ENCODE results near the gene SUCLG2.

SUCLG2 gene

DNA sequence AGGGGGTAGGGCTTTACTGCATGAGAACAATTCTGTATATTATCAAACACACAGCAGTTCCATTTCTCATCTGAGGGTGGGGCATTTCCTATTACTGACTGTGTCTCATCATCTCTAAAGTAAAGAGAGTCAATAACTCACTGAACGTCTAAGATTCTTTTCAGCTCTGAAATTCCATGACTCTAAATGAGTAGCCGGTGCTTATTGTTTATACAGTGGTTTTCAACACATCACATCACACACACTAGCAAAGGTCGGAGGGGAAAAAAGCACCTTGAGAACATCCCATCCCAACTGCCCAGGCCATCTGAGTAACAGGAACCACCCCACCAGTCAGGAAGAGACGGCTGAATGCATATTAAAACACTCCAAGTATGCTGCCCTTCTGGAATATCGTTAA, 196.0 kb downstream of the SUCLG2 start:
- no peak for DNase-seq (ENCODE audit: low read depth)

DNA sequence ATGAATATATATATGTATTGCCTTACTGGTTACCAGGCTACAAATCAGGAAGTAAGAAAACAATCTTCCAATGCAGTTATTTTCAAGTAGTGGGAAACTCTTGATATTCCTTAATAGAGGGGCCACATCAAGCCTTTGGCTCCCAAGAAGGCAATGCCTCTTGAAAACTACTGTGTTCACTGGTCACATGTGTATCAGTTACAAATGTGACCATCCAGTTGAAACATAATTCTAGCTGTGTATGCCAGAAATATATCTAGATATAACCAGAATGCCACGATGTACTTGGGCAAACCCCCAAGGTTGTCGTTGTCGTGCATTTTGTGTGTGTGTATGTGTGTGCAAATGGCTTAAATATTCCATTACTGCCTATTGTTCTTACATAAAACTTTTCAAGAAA, 200.8 kb downstream of the SUCLG2 start:
- DNase-seq (ENCODE audit: low read depth): no peak

DNA sequence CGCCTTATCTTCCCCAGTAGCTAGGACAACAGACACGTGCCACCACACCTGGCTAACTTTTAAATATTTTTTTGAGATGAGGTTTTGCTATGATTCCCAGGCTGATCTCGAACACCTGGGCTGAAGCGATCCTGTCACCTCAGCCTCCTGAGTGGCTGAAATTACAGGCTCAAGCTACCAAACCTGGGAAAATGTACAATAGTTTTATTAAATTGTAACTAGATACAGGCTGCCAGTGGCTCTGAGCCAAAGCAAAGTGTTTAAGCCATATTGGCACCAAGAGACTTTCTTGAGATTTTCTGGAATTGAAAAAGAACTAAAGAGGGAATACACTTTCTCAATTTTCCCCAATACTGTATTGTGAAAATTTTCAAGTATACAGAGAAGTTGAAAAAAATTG, 204.3 kb downstream of the SUCLG2 start:
- DNase-seq (ENCODE audit: low read depth): no peak

DNA sequence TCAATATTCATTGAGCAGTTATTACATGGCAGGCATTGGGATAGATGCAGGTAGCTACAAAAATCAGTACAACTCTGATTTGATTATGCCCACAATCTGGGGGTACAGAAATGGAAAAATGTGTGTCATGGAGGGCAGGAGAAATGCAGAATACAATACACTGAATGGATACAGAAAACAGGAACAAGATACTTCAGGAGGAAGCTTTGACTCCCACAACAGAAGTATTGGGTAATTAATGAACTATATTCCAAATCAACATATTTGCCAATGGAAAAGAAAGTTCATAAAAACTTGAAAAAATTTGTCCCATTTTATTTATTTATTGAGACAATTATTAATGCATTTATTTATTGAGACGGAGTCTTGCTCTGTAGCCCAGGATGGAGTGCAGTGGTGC, 207.0 kb downstream of the SUCLG2 start:
- no peak for DNase-seq (ENCODE audit: low read depth)

DNA sequence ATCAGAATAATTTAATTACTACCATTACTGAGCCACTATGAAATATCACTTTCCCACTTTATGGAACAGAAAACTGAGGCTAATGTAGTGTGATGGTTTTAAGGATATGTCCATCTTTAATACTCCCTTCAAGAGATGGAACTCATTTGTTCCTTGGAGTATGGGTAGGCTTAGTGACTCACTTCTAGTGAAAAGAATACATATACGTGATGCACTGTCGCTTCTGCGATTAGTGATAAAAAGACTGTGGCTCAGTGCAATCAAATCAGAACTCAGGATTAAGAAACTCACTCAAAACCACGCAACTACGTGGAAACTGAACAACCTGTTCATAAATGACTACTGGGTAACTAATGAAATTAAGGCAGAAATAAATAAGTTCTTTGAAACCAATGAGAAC, 216.6 kb downstream of the SUCLG2 start:
- no peak for DNase-seq (ENCODE audit: low read depth)

DNA sequence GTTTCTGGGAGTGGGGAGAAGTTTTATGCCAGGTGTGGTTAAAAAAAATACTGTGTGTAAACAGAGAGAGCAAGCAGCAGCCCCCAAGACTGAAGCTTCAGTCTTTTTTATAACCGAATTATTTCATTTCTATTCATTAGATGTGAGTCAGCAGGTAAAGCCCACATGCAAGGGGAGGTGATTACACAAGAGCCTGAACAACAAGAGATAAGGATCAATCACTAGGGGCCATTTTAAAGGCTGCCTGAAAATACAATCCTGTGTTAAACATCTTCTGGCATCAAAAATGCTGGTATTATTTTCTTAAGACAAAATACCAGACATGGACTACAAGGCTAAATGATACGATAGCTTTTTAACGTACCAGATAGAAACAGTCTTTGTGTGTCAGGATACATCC, 217.3 kb downstream of the SUCLG2 start:
- DNase-seq (ENCODE audit: low read depth): no peak

DNA sequence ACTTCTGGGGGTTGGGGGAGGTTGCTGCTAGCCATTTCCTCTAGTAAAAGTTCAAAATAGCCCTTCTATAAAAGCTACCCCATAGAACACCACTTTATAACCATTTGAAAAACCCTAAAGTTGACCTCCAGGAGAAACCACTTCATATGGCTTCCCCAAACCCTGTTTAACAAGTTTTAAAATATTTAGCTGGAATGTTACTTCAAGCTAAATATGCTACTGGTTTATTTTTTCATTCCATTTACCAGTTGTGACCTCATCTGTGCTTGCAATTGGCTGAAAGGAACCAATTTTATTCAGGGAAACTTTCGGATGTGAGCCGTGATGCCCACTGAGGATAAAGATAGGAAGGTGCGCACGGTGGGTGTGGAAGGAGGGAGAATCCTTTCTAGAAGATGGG, 221.3 kb downstream of the SUCLG2 start:
- no peak for DNase-seq (ENCODE audit: low read depth)

DNA sequence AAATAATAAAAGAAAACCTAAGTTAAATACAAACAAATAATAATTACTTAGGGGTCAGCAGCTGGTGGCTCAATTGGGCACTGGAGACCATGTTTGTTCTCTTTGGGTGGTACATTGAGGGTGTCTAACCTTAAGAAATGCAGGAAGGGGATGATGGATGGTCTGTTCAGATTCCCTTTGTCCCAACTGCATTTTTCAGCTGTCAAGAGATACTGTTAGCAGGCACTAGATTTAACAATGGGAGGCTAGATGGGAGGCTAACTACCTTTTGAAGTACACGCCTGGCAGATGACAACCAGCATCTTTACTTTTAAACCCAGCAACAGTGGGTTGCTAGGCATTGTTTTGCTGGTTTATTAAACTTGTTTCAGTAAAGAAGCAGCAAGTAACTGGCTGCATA, 222.5 kb downstream of the SUCLG2 start:
- no peak for DNase-seq (ENCODE audit: low read depth)

DNA sequence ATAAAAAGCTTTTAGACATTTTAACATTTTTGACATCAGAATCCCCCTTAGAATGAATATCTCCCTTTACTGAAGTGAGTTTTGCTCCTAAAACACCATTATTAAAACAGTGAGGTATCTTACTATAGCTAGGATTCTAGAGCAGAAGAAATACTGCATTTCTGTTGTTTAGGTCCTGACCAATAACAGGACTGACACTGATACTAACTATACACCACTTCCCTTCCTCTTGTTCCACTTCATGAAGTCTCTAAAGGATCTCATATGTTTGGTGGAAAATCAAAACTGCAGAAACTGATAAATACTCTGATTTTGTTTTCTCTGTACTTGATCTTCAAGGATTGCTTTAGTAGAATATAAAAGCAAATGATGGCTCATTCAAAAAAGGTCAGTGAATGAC, 230.7 kb downstream of the SUCLG2 start:
- DNase-seq (ENCODE audit: low read depth): no peak

DNA sequence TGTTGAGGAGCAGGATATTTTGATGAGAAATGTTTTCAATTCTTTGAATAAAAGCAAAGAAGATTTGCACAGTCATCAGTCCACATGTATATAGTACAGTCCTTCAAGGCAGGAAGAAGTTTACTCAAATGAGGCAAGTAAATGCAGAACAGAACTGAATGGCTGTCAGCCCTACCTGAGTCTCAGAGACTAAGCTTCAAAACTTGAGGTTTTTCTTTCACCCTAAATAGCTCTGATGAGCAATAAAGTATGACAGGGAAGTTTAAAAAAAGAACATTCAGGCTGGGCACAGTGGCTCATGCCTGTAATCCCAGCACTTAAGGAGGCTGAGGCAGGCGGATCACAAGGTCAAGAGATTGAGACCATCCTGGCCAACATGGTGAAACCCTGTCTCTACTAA, 232.5 kb downstream of the SUCLG2 start:
- DNase-seq (ENCODE audit: low read depth): no peak

DNA sequence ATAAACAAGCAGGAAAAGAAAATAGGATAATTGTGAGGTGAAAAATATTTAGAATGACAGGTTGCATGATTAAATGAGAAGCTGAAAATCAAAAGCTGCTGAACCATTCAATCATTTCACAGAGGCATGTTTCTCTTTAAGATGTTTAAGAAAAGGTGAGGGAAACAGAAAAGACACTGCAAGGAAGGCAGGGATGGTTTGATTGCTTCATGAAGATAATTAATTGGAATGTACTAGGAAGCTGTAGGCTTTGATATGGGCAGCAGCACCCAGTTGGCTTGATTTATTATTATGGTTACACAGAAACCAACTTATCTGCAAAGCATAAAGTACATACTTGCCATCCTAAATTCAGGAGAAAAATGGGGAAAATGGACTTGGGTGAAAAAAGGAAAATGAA, 234.6 kb downstream of the SUCLG2 start:
- no peak for DNase-seq (ENCODE audit: low read depth)

DNA sequence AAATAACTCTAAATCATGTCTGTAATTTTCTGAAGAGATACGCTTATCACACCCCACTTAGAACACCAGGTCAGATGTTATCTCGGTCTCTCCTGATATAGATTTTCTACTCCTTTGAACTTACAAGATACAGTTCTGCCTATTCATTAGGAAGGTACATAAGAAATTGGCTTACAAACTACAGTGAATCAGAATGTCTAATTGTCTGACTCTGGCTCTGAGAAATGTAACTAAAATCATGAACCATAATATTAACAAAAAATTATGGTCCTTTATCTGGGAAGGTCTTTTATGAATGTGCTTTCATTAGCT, 235.2 kb downstream of the SUCLG2 start:
- DNase-seq (ENCODE audit: low read depth): no peak

DNA sequence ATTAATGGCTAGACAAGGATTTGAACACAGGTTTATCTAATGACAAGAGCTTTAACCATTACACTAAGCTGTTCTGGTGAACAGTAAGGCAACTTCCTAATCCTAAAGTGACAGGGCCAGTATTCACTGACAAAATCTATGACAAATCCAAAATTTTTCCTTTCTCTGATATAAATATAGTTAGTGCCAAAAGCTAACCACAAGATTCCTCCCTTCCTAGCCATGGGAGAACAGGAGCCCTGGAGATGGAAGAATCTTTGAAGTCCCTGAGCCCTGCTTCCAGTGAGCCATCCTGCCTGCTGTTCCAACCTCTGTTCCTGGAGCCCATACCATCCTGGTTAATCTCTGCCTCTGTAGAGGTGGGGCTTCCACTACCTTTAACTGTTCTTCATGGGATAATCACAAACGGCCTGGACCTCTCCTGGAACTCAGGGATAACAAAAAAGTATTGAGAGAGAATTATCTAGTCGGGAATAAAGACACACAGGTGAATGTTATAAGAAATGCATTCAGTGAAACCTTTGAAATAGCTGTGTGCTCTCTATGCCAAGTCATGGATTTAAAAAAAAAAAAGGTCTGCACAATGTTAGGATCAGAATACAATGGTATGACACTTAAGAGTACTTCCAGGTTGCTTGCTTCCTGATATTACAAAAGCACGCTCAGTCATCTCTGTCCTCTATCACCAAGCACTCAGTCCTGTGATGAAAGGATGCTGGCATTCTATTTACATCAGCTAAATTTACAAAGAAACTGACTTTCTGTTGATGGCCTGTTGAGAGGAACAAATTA, 235.8 kb downstream of the SUCLG2 start:
- DNase-seq (ENCODE audit: low read depth): peak; percentile 18

DNA sequence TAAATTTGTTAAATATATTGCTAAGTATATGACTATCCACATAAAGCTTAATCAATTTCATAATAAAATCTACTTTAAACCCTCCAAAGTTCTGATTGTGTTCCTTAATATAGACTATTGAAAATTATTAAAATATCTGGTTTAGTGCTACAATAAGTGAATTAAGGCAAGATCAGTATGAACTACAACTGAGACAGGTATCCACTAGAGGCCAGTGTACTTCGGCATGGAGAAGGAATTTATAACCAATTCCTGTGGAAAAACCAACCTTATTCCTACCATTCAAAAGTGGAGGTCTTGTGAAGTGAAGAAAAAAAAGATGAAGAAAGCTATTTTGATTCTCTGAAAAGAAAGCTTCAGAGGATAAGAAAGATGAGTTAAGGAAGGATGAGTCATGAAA, 237.7 kb downstream of the SUCLG2 start:
- DNase-seq (ENCODE audit: low read depth): no peak

DNA sequence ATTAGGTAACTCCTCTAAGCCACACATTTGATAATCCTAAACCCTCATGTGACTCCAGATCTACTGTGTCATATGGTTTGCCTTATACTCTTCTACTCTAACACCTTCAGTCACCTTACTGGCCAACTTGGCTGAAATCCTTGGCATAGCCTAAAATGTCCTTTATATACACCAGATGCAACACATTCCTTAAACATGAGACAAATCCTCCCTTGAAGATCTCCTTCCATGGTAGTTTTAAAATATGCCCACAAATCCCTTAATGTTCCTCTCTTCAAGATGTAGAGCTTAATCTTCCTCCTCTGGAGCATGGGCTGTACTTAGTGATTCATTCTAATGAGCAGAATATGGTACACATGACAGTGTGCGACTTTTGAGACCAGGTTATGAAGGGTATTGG, 238.9 kb downstream of the SUCLG2 start:
- DNase-seq (ENCODE audit: low read depth): no peak

DNA sequence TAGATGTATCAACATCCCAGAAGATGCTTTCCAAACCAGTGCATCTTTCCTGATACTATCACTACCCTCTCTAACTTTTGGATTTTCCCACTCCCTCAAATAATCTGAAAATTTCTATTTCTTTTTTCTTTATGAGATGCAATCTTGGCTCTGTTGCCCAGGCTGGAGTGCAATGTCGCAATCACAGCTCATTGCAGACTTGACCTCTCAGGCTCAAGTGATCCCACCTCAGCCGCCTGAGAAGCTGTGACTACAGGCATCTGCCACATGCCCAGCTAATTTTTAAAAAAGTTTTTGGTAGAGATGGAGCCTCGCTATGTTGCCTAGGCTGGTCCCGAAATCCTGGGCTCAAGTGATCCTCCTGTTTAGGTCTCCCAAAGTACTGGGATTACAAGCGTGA, 239.7 kb downstream of the SUCLG2 start:
- no peak for DNase-seq (ENCODE audit: low read depth)

DNA sequence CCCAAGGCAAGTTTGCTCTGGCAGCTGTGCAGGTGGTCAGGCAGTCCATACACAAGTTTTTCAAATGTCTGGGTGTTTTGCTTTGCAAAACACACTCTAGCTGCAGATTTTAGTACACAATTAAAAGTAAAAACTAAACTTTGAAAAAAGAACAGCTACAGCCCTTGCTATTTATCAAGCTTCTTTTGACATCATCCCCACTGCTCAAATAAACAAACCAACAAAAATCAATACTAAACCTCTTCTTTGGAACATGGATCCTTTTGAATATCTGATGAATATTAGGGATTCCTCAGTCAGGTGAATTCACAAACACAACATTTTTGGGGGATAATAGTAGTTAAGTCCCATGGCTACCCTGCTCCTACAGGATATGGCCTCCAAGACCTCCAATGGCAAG, 249.2 kb downstream of the SUCLG2 start:
- no peak for DNase-seq (ENCODE audit: low read depth)

DNA sequence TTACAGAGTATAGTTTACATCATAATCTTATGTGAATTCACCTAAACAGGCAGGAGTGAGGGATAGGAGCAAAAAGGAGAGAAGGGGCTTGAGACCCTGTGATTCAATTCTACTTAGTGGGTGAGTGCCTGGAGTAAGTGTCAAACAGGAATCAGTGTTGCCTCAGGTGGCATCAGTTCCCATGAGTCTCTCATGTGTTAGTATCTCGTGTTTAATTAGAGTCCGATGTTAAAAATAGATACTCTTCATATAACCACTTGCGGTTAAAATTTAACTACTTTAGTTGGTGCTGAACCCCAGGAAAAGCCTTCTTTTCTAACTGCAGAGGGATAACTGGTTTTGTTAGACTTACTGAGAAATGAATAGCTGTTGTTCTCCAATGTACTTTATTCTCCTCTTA, 251.5 kb downstream of the SUCLG2 start:
- DNase-seq (ENCODE audit: low read depth): no peak

DNA sequence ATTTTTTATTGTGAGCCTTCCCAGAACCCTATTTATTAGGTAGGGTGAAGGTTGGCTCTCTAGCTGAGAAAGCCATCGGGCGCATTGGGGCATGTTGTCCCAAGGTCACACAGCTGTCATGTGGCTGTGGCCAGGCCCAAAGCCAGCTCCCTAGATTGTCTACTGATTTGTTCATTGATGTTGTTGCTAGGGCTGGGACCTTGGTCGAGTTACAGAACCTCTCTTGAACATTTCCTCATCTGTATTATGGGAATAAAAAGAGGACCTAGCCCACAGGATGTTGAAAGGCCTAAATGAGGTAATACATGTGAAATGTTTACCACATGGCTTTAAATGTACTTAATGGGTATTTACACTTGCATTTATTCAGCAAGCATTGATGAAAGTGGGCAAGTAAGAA, 252.5 kb downstream of the SUCLG2 start:
- no peak for DNase-seq (ENCODE audit: low read depth)

DNA sequence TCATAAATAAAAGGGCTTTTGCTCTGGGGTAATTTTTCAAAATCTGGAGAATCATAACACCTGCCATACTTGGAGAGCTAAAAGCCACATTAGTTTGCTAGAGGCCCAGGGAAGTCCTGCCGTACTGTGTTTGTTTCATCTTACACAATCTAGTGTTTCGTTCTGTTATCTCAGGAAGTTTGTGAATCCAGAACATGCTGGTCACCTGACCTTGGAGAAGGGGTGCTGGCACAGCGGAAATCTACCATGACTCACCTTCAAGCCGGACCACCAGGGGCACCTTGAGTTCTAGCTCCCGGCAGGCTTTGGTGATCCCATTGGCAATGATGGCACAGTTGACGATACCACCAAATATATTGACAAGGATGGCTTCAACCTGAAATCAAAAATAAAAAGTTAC, 253.9 kb downstream of the SUCLG2 start:
- no peak for DNase-seq (ENCODE audit: low read depth)

DNA sequence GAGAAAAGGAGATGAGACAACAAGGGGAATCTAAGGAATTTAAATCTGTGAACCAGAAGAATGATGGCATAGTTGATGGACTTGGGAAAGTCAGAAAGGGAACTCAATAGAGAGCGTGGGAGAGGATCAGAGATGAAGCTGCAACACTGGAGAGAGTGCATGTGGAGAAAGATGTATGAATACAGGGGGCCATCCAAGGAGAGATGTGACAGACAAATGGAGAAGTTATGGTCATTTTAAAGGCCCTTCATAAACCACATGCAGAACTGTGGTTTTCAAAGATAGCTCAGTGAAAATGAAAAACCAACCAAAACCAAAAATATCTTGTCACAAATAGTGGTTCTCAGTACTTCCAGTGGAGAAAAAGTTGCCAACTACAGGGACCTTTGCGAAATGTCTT, 265.2 kb downstream of the SUCLG2 start:
- DNase-seq (ENCODE audit: low read depth): no peak

DNA sequence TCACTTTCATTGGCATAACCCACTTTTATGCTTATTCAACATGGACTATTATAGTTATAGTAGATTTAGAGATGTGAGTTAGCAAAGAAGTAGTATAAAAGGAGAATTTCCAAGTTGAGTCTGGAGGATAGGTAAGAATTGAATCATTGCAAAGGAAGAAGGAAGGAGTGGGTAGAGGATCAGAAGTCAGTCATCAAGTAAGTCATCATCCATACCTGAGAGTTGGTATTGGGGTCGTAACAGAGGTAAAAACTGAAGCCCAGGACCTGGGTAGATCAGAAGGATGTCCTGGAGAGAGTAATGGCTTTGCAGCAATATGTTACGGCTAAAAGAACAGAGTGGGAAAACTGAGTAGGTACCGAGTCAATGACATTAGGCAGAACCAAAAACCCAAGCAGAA, 265.7 kb downstream of the SUCLG2 start:
- no peak for DNase-seq (ENCODE audit: low read depth)

DNA sequence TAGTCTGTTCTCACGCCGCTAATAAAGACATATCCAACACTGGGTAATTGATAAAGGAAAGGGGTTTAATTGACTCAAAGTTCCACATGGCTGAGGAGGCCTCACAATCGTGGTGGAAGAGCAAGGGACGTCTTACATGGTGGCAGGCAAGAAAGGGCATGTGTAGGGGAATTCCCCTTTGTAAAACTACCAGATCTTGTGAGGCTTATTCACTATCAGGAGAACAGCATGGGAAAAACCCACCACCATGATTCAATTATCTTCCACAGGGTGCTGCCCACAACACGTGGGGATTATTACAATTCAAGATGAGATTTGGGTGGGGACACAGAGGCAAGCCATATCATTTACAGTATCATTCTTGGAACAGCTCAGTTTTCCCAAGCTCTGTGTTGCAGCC, 268.0 kb downstream of the SUCLG2 start:
- DNase-seq (ENCODE audit: low read depth): no peak

DNA sequence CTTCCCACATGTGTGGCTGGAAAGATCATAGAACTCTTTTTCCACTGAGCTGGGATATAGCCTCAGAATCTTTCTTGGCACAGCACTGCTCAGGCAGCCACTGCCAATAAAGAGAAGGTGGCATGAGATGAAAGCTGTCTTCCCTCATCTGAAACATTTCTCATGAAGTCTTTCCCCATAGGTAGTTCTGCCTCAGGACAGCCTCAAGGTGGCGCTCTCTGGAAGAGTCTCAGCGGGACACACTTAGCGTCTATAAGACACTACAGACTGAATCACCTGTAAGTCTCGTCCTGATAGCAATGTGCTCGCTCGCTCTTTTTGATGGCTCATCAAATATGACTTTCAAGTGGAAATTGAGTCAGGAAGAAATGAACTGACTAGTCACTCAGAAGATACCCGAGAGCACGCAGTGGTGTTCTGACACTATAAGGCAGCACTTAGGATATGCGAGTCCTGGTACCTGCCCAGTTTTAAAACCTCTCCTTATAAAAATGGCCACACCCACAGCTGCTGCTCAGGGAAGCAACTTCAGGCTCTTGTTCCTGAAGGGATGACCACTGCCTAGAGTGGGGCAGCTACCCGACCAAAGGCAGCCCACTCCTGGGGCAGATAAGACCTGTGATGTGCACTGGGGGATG, 269.5 kb downstream of the SUCLG2 start:
- DNase-seq (ENCODE audit: low read depth): peak; percentile 11

All from stromal cell of bone marrow (primary cell).